HG02938 (cell line): ENCODE data around the gene VSTM2A.

ENCODE experiments used
- ATAC-seq: cut with Tn5 transposase; IDR thresholded peaks from one replicate; pipeline ENCODE4 v1.9.1; 2021; ENCODE audit warnings: mild to moderate bottlenecking, moderate library complexity; ENCODE audit not compliant: unreplicated experiment

VSTM2A gene

GRCh38 chr7:54615537-54615936 is 73.4 kb downstream of the VSTM2A start:
- ATAC-seq: no peak
